Left lung (tissue), 10 donors: ENCODE results near the gene TTC9. TPM values are rescaled to one million over a fixed set of nuclear protein-coding genes. Genes with fewer than 3 reads are reported as not detected.

Source experiments
- ATAC-seq: fragments of 200-7000 bp; cut with Tn5 transposase; one replicate; pipeline ENCODE4 v1.9.1; 2020; ENCODE audit warnings: moderate library complexity
- DNase-seq, 4 donors: peaks; one replicate each; pipeline ENCODE4 v3.0.0-alpha.2; 2013 to 2020
- H3K27ac ChIP-seq, 2 donors: fragments of 200-600 bp; sonication (generic) in 1 of 2; one replicate each; pipeline versions ENCODE4 v1.5.0 to v1.8.0; 2020 to 2021
- H3K27me3 ChIP-seq, 2 donors: fragments of 200-600 bp; sonication (generic) in 1 of 2; one replicate each; pipeline versions ENCODE4 v1.5.0 to v1.8.0; 2020 to 2021
- H3K36me3 ChIP-seq, 2 donors: fragments of 200-600 bp; sonication (generic) in 1 of 2; one replicate each; pipeline versions ENCODE4 v1.5.0 to v1.8.0; 2020 to 2021
- H3K4me1 ChIP-seq, 2 donors: fragments of 200-600 bp; one replicate each; pipeline ENCODE4 v1.8.0; 2021
- H3K4me3 ChIP-seq, 2 donors: fragments of 200-600 bp; sonication (generic) in 1 of 2; one replicate each; pipeline versions ENCODE4 v1.5.0 to v1.8.0; 2020 to 2021; ENCODE audit warnings: mild to moderate bottlenecking in 1 of 2
- H3K9me3 ChIP-seq, 2 donors: fragments of 200-600 bp; sonication (generic) in 1 of 2; one replicate each; pipeline versions ENCODE4 v1.5.0 to v1.8.0; 2020 to 2021
- CTCF ChIP-seq, 2 donors: fragments of 200-600 bp; sonication (generic) in 1 of 2; IDR thresholded peaks; one replicate each; pipeline versions ENCODE4 v1.5.0 to v1.8.0; 2021; ENCODE audit warnings: antibody characterized with exemption in 2 of 2
- intact Hi-C, 2 donors: fragments of 100-400 bp; cut with DNase I; formaldehyde crosslinking; loops; one replicate each; pipeline versions ENCODE4 v1.11.2 to v1.14.2; 2022
- polyA plus RNA-seq, 6 donors: library from polyadenylated mRNA; unstranded; fragments of 120-200 nt; gene quantifications; one replicate each; pipeline ENCODE4 v1.2.1, GENCODE V29; 2013; ENCODE audit not compliant: insufficient read length in 6 of 6
- total RNA-seq, 2 donors: library from RNA; stranded (reverse); fragmentation: NEBNext Ultra II Directional; extraction: Animal tissue kit (Norgen Biotek cat#: 25700); gene quantifications; one replicate each; pipeline ENCODE4 v1.2.1, GENCODE V29; 2021
- donor health status: DM: no; HTN: yes; CAD: no.
- donor health status: DM: no; HTN: no; CAD: no.

The TTC9 gene
- total and polyA plus RNA-seq, 8 donors, result 4.8 to 10.4 (median 9.4) TPM

GRCh38 chr14:70663707-70664179 is 22.0 kb downstream of the TTC9 start:
- Histone ChIP-seq H3K9me3 (no peaks in the 10 kb centered on the region), H3K4me1 (peaks cover 0 to 6% of the 10 kb centered on the region in 2 donors), H3K4me3 (no peak overlapping the region), H3K27ac (no peak overlapping the region), H3K27me3 (no peaks in the 10 kb centered on the region), H3K36me3 (no peaks in the 10 kb centered on the region)
- TF ChIP-seq CTCF (IDR thresholded peaks at IDR 0.05), result no peak
- ATAC-seq (no peak), DNase-seq (no peak)
- intact Hi-C loops, result no loop called here

- no peak for TF ChIP-seq CTCF (IDR thresholded peaks at IDR 0.05)
- Histone ChIP-seq H3K9me3 (no peaks in the 10 kb centered on the region), H3K4me3 (no peak overlapping the region), H3K4me1 (peaks cover 0 to 5% of the 10 kb centered on the region in 2 donors), H3K27ac (peak overlapping the region; percentile 61 to 64), H3K36me3 (no peaks in the 10 kb centered on the region), H3K27me3 (no peaks in the 10 kb centered on the region)
- intact Hi-C loops, result no loop called here
- ATAC-seq (peak; percentile 46), DNase-seq (no peak)
Measured at GRCh38 chr14:70664698-70665447, 23.2 kb downstream of the TTC9 start.

- no peaks in the 10 kb centered on the region for H3K9me3 ChIP-seq
- peak overlapping the region; percentile 61 to 64 for H3K27ac ChIP-seq
- H3K4me3 ChIP-seq, result no peak overlapping the region
- H3K4me1 ChIP-seq, result peaks cover 0 to 5% of the 10 kb centered on the region in 2 donors
- DNase-seq, result peak in 3 of 4 donors; percentile 25 to 81 (median 64)
- H3K36me3 ChIP-seq, result no peaks in the 10 kb centered on the region
- TF ChIP-seq CTCF (IDR thresholded peaks at IDR 0.05), result no peak
- intact Hi-C loops, result no loop called here
- peak; percentile 88 for ATAC-seq
- H3K27me3 ChIP-seq, result no peaks in the 10 kb centered on the region
Measured at GRCh38 chr14:70665448-70666360, 24.0 kb downstream of the TTC9 start.

GRCh38 chr14:70666361-70666686 is 24.6 kb downstream of the TTC9 start:
- TF ChIP-seq CTCF (IDR thresholded peaks at IDR 0.05), result no peak
- Histone ChIP-seq H3K27me3 (no peaks in the 10 kb centered on the region), H3K4me3 (no peak overlapping the region), H3K27ac (no peak overlapping the region), H3K9me3 (no peaks in the 10 kb centered on the region), H3K36me3 (no peaks in the 10 kb centered on the region), H3K4me1 (peaks cover 0 to 2% of the 10 kb centered on the region in 2 donors)
- DNase-seq, result no peak
- ATAC-seq, result no peak
- intact Hi-C loops, result no loop called here
